Mesendoderm (in vitro differentiated cells): ENCODE measurements around the gene ZCCHC4.

Source experiments
- DNase-seq: peaks from one replicate; pipeline ENCODE4 v3.0.0; 2013
- H2AK5ac ChIP-seq: 2 replicates; pipeline ENCODE4 v1.6.1; 2013; ENCODE audit warnings: low read length, inconsistent platforms
- H2BK120ac ChIP-seq: 2 replicates; pipeline ENCODE4 v1.6.1; 2013; ENCODE audit warnings: low read depth, mild to moderate bottlenecking, low read length, moderate library complexity, mixed read lengths
- H2BK15ac ChIP-seq: replicated peaks from 2 replicates; pipeline ENCODE4 v1.6.1; 2013; ENCODE audit warnings: low read depth, mild to moderate bottlenecking, moderate library complexity
- H2BK5ac ChIP-seq: 2 replicates; pipeline ENCODE4 v1.6.1; 2013; ENCODE audit warnings: low read length, inconsistent platforms
- H3K18ac ChIP-seq: 2 replicates; pipeline ENCODE4 v1.6.1; 2013; ENCODE audit warnings: mild to moderate bottlenecking, low read length, mixed read lengths
- H3K23ac ChIP-seq: one replicate; pipeline ENCODE4 v1.6.1; 2013; ENCODE audit warnings: low read length
- H3K27ac ChIP-seq: 2 replicates; pipeline ENCODE4 v1.5.1; 2013; ENCODE audit warnings: low read depth, mild to moderate bottlenecking, inconsistent platforms, low read length, moderate library complexity
- H3K27me3 ChIP-seq: 2 replicates; pipeline ENCODE4 v1.6.1; 2013; ENCODE audit warnings: low read length, control low read depth, mild to moderate bottlenecking, inconsistent platforms; ENCODE audit not compliant: insufficient read depth, poor library complexity
- H3K36me3 ChIP-seq: 2 replicates; pipeline ENCODE4 v1.6.1; 2013; ENCODE audit warnings: low read length, inconsistent platforms; ENCODE audit not compliant: control insufficient read depth, insufficient read depth
- H3K4ac ChIP-seq: one replicate; pipeline ENCODE4 v1.6.1; 2013; ENCODE audit warnings: low read depth, mild to moderate bottlenecking, low read length, moderate library complexity
- H3K4me1 ChIP-seq: 2 replicates; pipeline ENCODE4 v1.6.1; 2013; ENCODE audit warnings: low read depth, low read length, inconsistent platforms; ENCODE audit not compliant: control insufficient read depth
- H3K4me2 ChIP-seq: 2 replicates; pipeline ENCODE4 v1.6.1; 2013; ENCODE audit warnings: low read length
- H3K4me3 ChIP-seq: 2 replicates; pipeline ENCODE4 v1.5.1; 2013; ENCODE audit warnings: mild to moderate bottlenecking, low read length
- H3K56ac ChIP-seq: one replicate; pipeline ENCODE4 v1.6.1; 2013; ENCODE audit warnings: low read length
- H3K79me1 ChIP-seq: 2 replicates; pipeline ENCODE4 v1.6.1; 2013; ENCODE audit warnings: low read length, inconsistent platforms
- H3K79me2 ChIP-seq: 2 replicates; pipeline ENCODE4 v1.6.1; 2013; ENCODE audit warnings: mild to moderate bottlenecking, low read length; ENCODE audit not compliant: control insufficient read depth, insufficient read depth
- H3K9ac ChIP-seq: 2 replicates; pipeline ENCODE4 v1.6.1; 2013; ENCODE audit warnings: low read length, inconsistent platforms
- H4K5ac ChIP-seq: one replicate; pipeline ENCODE4 v1.6.1; 2013; ENCODE audit warnings: low read length
- H4K8ac ChIP-seq: one replicate; pipeline ENCODE4 v1.6.1; 2013; ENCODE audit warnings: low read depth, mild to moderate bottlenecking, control low read depth, low read length, moderate library complexity
- WGBS: extraction: QIAGEN DNeasy Blood & Tissue Kit; methylation state at CpG from one replicate; pipeline ENCODE4 v1.1.7; 2013; ENCODE audit warnings: low lambda C conversion rate, missing lambda C conversion rate; ENCODE audit not compliant: insufficient coverage; ENCODE audit errors: extremely low coverage; 5-methylcytosine and 5-hydroxymethylcytosine counted together

ZCCHC4 gene

DNA sequence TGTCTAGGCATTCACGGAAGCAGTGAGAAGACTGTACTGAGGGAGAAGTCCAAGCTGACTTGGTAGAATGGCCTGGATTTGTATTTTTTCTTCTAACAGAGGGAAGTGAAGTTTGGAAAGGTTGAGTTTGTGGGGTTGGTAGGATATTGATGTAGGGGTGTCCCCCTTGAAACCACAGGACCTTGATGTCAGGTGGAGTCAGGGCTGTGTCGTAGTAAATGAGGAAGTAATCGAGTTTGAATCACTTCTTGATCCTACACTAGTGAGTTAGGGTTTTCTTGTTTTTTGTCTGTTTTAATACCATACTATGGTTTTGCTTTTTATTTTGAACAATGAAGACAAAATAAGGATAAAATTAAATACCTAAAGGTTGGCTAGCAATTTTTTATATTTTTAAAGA is 34.3 kb downstream of the ZCCHC4 start:
- no peak overlapping the region for H2BK120ac ChIP-seq
- no peaks in the 10 kb centered on the region for H3K79me1 ChIP-seq
- H2AK5ac ChIP-seq = no peak overlapping the region
- H3K79me2 ChIP-seq = no peaks in the 10 kb centered on the region
- H3K9ac ChIP-seq = no peak overlapping the region
- H2BK15ac ChIP-seq = no peak overlapping the region
- no peak overlapping the region for H3K27ac ChIP-seq
- H3K18ac ChIP-seq = no peak overlapping the region
- no CpG with 5 or more reads among the region's 3 CpGs for WGBS
- no peak overlapping the region for H2BK5ac ChIP-seq
- H3K4me3 ChIP-seq = no peak overlapping the region
- H3K36me3 ChIP-seq = no peaks in the 10 kb centered on the region
- H3K56ac ChIP-seq = no peak overlapping the region
- DNase-seq = no peak
- no peak overlapping the region for H4K8ac ChIP-seq
- H3K4ac ChIP-seq = no peak overlapping the region
- no peaks in the 10 kb centered on the region for H3K4me1 ChIP-seq
- H3K27me3 ChIP-seq = no peaks in the 10 kb centered on the region
- no peak overlapping the region for H3K23ac ChIP-seq
- no peak overlapping the region for H4K5ac ChIP-seq
- H3K4me2 ChIP-seq = no peak overlapping the region

DNA sequence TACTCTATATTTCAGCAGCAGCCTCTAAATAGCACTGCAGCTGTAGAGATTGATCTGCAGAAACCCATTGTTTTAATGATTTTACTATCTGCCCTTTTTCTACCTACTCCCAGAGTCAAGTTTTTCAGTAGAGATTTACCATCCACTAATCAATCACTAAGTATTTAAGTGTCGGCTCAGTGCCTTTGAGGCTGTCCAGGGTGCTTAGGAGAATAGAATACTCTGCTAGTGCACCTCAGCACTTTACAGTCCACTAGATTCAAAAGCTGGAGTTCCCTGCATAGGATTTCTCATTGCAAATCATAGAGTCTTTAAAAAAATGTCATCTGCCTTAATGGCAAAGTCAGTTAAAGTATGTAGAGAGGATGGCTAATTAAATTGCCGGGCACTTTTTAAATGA is 34.9 kb downstream of the ZCCHC4 start:
- H3K79me2 ChIP-seq = no peaks in the 10 kb centered on the region
- no peak overlapping the region for H3K4me2 ChIP-seq
- no CpG with 5 or more reads among the region's 2 CpGs for WGBS
- no peak overlapping the region for H4K5ac ChIP-seq
- H3K18ac ChIP-seq = no peak overlapping the region
- no peak overlapping the region for H2BK120ac ChIP-seq
- no peak overlapping the region for H4K8ac ChIP-seq
- H2BK15ac ChIP-seq = no peak overlapping the region
- no peaks in the 10 kb centered on the region for H3K27me3 ChIP-seq
- no peaks in the 10 kb centered on the region for H3K79me1 ChIP-seq
- no peak overlapping the region for H3K23ac ChIP-seq
- no peak overlapping the region for H2AK5ac ChIP-seq
- H3K4me3 ChIP-seq = no peak overlapping the region
- peak overlapping the region; percentile 20 for H3K27ac ChIP-seq
- no peak overlapping the region for H3K9ac ChIP-seq
- peak; percentile 15 for DNase-seq
- H3K4ac ChIP-seq = no peak overlapping the region
- no peak overlapping the region for H2BK5ac ChIP-seq
- no peak overlapping the region for H3K56ac ChIP-seq
- H3K4me1 ChIP-seq = no peaks in the 10 kb centered on the region
- no peaks in the 10 kb centered on the region for H3K36me3 ChIP-seq

DNA sequence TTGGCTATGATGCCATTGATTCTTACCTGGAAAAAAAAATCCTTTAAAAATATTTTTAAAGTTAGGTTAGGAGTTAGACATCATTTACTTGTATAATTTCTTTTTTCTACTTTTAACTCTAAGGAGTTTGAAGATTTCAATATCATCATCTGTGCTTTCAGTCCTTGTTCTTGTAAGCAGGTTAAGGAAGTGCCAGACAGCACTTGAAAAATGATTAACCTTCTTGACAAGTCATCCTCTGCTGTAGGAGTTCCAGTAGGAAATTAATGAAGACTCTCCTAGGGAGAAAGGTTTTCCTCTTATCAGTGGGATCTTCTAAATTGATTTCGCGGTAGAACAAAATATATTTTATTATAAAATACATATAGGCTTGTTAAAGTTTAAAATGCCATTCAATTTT is 35.4 kb downstream of the ZCCHC4 start:
- Histone ChIP-seq H3K79me2 (no peaks in the 10 kb centered on the region), H3K9ac (no peak overlapping the region), H3K23ac (no peak overlapping the region), H2BK15ac (no peak overlapping the region), H2BK5ac (no peak overlapping the region), H3K4me2 (no peak overlapping the region), H3K79me1 (no peaks in the 10 kb centered on the region), H4K8ac (no peak overlapping the region), H3K27me3 (no peaks in the 10 kb centered on the region), H3K4me1 (no peaks in the 10 kb centered on the region), H4K5ac (no peak overlapping the region), H2AK5ac (no peak overlapping the region), H2BK120ac (no peak overlapping the region), H3K56ac (no peak overlapping the region), H3K27ac (no peak overlapping the region), H3K18ac (no peak overlapping the region), H3K36me3 (no peaks in the 10 kb centered on the region), H3K4me3 (no peak overlapping the region), H3K4ac (no peak overlapping the region)
- WGBS = no CpG with 5 or more reads among the region's 2 CpGs
- peak; percentile 14 for DNase-seq

DNA sequence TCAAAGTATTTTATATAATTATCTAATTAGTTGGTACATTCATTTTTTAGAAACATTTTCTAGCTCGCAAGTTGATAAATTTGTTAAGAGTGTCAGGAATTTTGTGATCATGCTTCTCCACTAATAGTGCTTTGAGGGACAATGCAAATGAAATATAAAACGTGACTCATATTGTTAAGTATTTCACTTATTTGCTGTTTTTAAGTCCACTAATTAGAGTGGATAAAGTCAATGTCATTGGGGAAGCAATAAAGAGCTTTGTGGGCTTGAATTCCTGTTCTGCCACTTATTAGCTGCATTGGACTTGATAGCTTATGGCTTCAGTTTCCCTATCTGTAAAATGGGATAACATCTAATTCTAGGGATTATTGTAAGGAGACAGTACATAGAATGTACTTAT is 38.0 kb downstream of the ZCCHC4 start:
- Histone ChIP-seq H3K27me3 (no peaks in the 10 kb centered on the region), H3K27ac (no peak overlapping the region), H2BK15ac (no peak overlapping the region), H3K4me1 (no peaks in the 10 kb centered on the region), H3K18ac (no peak overlapping the region), H3K4me2 (no peak overlapping the region), H3K9ac (no peak overlapping the region), H2AK5ac (no peak overlapping the region), H3K79me1 (no peaks in the 10 kb centered on the region), H3K79me2 (no peaks in the 10 kb centered on the region), H3K56ac (no peak overlapping the region), H4K5ac (no peak overlapping the region), H4K8ac (no peak overlapping the region), H2BK120ac (no peak overlapping the region), H3K4ac (no peak overlapping the region), H3K36me3 (no peaks in the 10 kb centered on the region), H3K4me3 (no peak overlapping the region), H2BK5ac (no peak overlapping the region), H3K23ac (no peak overlapping the region)
- peak; percentile 18 for DNase-seq
- no CpG with 5 or more reads among the region's 2 CpGs for WGBS

DNA sequence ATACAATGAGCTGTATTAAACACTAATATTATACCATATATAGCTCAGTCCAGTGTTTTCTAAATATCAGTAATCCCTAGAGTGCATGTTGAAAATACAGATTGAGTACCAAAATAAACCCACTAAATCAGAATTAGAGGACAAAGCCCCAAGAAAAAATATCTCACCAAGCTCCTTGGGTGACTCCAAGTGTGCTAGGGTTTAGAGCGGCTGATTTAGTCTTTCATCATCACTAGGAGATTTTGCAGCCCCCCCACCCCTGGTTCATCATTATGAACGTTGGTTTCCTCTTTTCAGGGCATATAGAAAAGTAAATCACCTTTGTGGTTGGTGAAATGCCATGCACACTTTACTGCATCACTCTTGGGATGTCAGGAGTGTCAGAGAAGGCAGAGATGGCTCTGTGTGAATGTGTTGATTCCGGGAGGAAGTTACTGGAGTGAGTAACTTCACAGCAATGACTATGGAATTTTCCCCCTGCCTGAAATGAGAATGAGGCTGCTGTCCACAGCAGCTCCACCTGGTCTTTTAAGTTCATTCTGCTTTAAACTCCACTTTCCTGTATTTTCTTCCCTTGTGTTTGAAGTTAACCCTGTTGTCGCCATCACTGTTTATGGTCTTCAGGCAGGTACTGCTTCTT is 39.3 kb downstream of the ZCCHC4 start:
- WGBS = no CpG with 5 or more reads among the region's 4 CpGs
- DNase-seq = peak; percentile 84
- H3K27me3 ChIP-seq = no peaks in the 10 kb centered on the region
- no peak overlapping the region for H2BK5ac ChIP-seq
- no peak overlapping the region for H2BK15ac ChIP-seq
- H3K36me3 ChIP-seq = no peaks in the 10 kb centered on the region
- no peak overlapping the region for H3K4me3 ChIP-seq
- H3K23ac ChIP-seq = no peak overlapping the region
- no peak overlapping the region for H3K9ac ChIP-seq
- H3K4me1 ChIP-seq = no peaks in the 10 kb centered on the region
- H3K18ac ChIP-seq = no peak overlapping the region
- no peak overlapping the region for H3K27ac ChIP-seq
- H3K4ac ChIP-seq = no peak overlapping the region
- no peak overlapping the region for H4K5ac ChIP-seq
- H2BK120ac ChIP-seq = no peak overlapping the region
- H4K8ac ChIP-seq = no peak overlapping the region
- no peaks in the 10 kb centered on the region for H3K79me2 ChIP-seq
- no peak overlapping the region for H3K56ac ChIP-seq
- H2AK5ac ChIP-seq = no peak overlapping the region
- no peaks in the 10 kb centered on the region for H3K79me1 ChIP-seq
- no peak overlapping the region for H3K4me2 ChIP-seq

DNA sequence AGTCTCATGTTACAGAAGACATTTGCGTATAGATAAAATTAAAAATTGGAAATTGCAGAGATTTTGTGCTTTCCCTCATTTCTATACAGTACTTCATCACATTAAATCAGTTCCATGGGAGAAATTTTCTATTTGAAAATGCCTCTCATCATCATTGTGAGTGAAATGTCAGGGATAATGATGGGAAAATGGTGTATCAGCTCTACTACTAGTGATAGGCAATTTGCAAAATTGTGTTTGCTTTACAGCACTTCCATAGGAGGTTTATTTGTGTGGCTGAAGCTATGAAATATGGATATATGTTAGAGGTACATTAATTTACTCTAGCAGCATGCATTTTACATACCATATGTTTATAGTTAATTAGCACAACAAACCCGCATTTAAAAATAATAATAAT is 43.5 kb downstream of the ZCCHC4 start:
- Histone ChIP-seq H3K9ac (no peak overlapping the region), H2BK120ac (no peak overlapping the region), H3K79me2 (no peaks in the 10 kb centered on the region), H3K27me3 (no peaks in the 10 kb centered on the region), H3K23ac (no peak overlapping the region), H3K4me2 (no peak overlapping the region), H4K8ac (no peak overlapping the region), H3K27ac (no peak overlapping the region), H3K79me1 (no peaks in the 10 kb centered on the region), H3K4ac (no peak overlapping the region), H3K36me3 (no peaks in the 10 kb centered on the region), H2BK15ac (no peak overlapping the region), H2BK5ac (no peak overlapping the region), H3K18ac (no peak overlapping the region), H3K4me3 (no peak overlapping the region), H2AK5ac (no peak overlapping the region), H3K4me1 (no peaks in the 10 kb centered on the region), H3K56ac (no peak overlapping the region), H4K5ac (no peak overlapping the region)
- DNase-seq = no peak
- WGBS = no CpG with 5 or more reads among the region's 2 CpGs
